Jurkat, Clone E6-1 (cell line): ENCODE measurements around the gene YIF1B.

Source experiments
- DNase-seq: peaks from one replicate; pipeline ENCODE4 v3.0.0-alpha.2; 2011; ENCODE audit warnings: low read depth, low spot score
- H3K4me3 ChIP-seq: 2 replicates; pipeline ENCODE4 v1.5.1; 2011; ENCODE audit warnings: mild to moderate bottlenecking, low read length, control low read depth, moderate library complexity

YIF1B gene

GRCh38 chr19:38336638-38337359, 21.1 kb upstream of the YIF1B start:
- peak overlapping the region; percentile 80 for H3K4me3 ChIP-seq
- peak; percentile 93 for DNase-seq

GRCh38 chr19:38335949-38336637, 20.3 kb upstream of the YIF1B start:
- DNase-seq = peak; percentile 95
- H3K4me3 ChIP-seq = peak overlapping the region; percentile 80

GRCh38 chr19:38333245-38333644, 17.5 kb upstream of the YIF1B start:
- no peak for DNase-seq
- no peak overlapping the region for H3K4me3 ChIP-seq

- no peak for DNase-seq
- no peak overlapping the region for H3K4me3 ChIP-seq
Observed at GRCh38 chr19:38331728-38332127, 16.0 kb upstream of the YIF1B start.

- no peak for DNase-seq
- H3K4me3 ChIP-seq = no peak overlapping the region
Observed at GRCh38 chr19:38329651-38330050, 13.9 kb upstream of the YIF1B start.

GRCh38 chr19:38326591-38326990, 10.8 kb upstream of the YIF1B start:
- DNase-seq = no peak
- no peak overlapping the region for H3K4me3 ChIP-seq

- no peak for DNase-seq
- no peak overlapping the region for H3K4me3 ChIP-seq
Observed at GRCh38 chr19:38324431-38324830, 8.7 kb upstream of the YIF1B start.

- no peak for DNase-seq
- no peak overlapping the region for H3K4me3 ChIP-seq
Observed at GRCh38 chr19:38323291-38323690, 7.5 kb upstream of the YIF1B start.

- no peak for DNase-seq
- H3K4me3 ChIP-seq = no peak overlapping the region
Observed at GRCh38 chr19:38321646-38322196, 6.0 kb upstream of the YIF1B start.

GRCh38 chr19:38320969-38321339, 5.2 kb upstream of the YIF1B start:
- DNase-seq = no peak
- H3K4me3 ChIP-seq = no peak overlapping the region

- peak within 1 kb of the TSS; percentile 61 for H3K4me3 ChIP-seq
- DNase-seq = peak; percentile 7
Observed at GRCh38 chr19:38319421-38320258, 3.9 kb upstream of the YIF1B start, which contains the start of gene KCNK6. Gene KCNK6 (plus strand): TSS chr19:38319845. CDS start chr19:38319951, 106 bp downstream.

- H3K4me3 ChIP-seq = no peak overlapping the region
- DNase-seq = no peak
Observed at GRCh38 chr19:38318660-38319059, 2.9 kb upstream of the YIF1B start.

GRCh38 chr19:38317104-38317612, 1.4 kb upstream of the YIF1B start:
- no peak for DNase-seq
- H3K4me3 ChIP-seq = no peak overlapping the region

GRCh38 chr19:38316477-38317067, 825 bp upstream of the YIF1B start:
- DNase-seq = no peak
- H3K4me3 ChIP-seq = peak overlapping the region; percentile 47

GRCh38 chr19:38310986-38311385, 4.8 kb downstream of the YIF1B start:
- H3K4me3 ChIP-seq = no peak overlapping the region
- no peak for DNase-seq

GRCh38 chr19:38310279-38310670, 5.5 kb downstream of the YIF1B start:
- H3K4me3 ChIP-seq = no peak overlapping the region
- DNase-seq = no peak

GRCh38 chr19:38309615-38310278, 6.0 kb downstream of the YIF1B start:
- no peak for DNase-seq
- no peak overlapping the region for H3K4me3 ChIP-seq

- DNase-seq = no peak
- no peak overlapping the region for H3K4me3 ChIP-seq
Observed at GRCh38 chr19:38308926-38309614, 6.7 kb downstream of the YIF1B start.
